OCI-LY7 (cell line): Measurements from ENCODE around the gene RAP1A. TPM values are rescaled to one million over a fixed set of nuclear protein-coding genes. Genes with fewer than 3 reads are reported as not detected.
A peak's percentile ranks its signal among the peaks of the same experiment; 100 is the strongest.

Experiments used
- BruUV-seq: library from RNA; stranded (reverse); fragments of 400-500 nt; replicated peaks from 2 replicates; lab custom pipeline; 2021; lab: Mats Ljungman, UMichigan
- CTCF ChIA-PET: fragments of 300-600 bp; sonication (Branson Sonifier 250); formaldehyde crosslinking; loops from one replicate; lab custom pipeline; 2022; ENCODE audit warnings: antibody characterized with exemption; ENCODE audit not compliant: unreplicated experiment; lab: Charles Lee
- POLR2A ChIA-PET: fragments of 300-600 bp; sonication (Branson Sonifier 250); formaldehyde crosslinking; loops from one replicate; lab custom pipeline; 2022; ENCODE audit warnings: antibody characterized with exemption; lab: Charles Lee
- DNase-seq: peaks from one replicate; pipeline ENCODE4 v3.0.0-alpha.2; 2015; ENCODE audit warnings: low spot score
- H2AFZ ChIP-seq: fragments of 200-600 bp; sonication (generic), shearing (Covaris generic); 2 replicates; pipeline ENCODE4 v1.6.1; 2014; ENCODE audit warnings: mild to moderate bottlenecking, antibody characterized with exemption, low read length, moderate library complexity
- H3K27ac ChIP-seq: fragments of 200-600 bp; sonication (generic); 2 replicates; pipeline ENCODE4 v1.5.1; 2014; ENCODE audit warnings: mixed run types, low read depth, mild to moderate bottlenecking, moderate library complexity, low read length, inconsistent platforms; ENCODE audit not compliant: poor library complexity, severe bottlenecking
- H3K36me3 ChIP-seq: fragments of 200-600 bp; sonication (generic); 2 replicates; pipeline ENCODE4 v1.6.1; 2014; ENCODE audit warnings: mild to moderate bottlenecking, antibody characterized with exemption, low read length, moderate library complexity, mixed read lengths; ENCODE audit not compliant: insufficient read depth
- H3K4me1 ChIP-seq: fragments of 200-600 bp; sonication (generic); 2 replicates; pipeline ENCODE4 v1.5.1; 2014; ENCODE audit warnings: mild to moderate bottlenecking, low read length; ENCODE audit not compliant: insufficient read depth, poor library complexity, severe bottlenecking
- H3K4me2 ChIP-seq: fragments of 200-600 bp; sonication (generic); 2 replicates; pipeline ENCODE4 v1.6.1; 2014; ENCODE audit warnings: mild to moderate bottlenecking, low read length
- H3K4me3 ChIP-seq: fragments of 200-600 bp; sonication (generic); 2 replicates; pipeline ENCODE4 v1.5.1; 2014; ENCODE audit warnings: mild to moderate bottlenecking, low read depth, low read length; ENCODE audit not compliant: poor library complexity, severe bottlenecking
- H3K79me2 ChIP-seq: fragments of 200-600 bp; sonication (generic); 2 replicates; pipeline ENCODE4 v1.6.1; 2016; ENCODE audit warnings: low read depth, mild to moderate bottlenecking, low read length, moderate library complexity, mixed read lengths; ENCODE audit not compliant: insufficient read depth
- H3K9me2 ChIP-seq: fragments of 200-600 bp; sonication (generic); 2 replicates; pipeline ENCODE4 v1.6.1; 2016; ENCODE audit warnings: mild to moderate bottlenecking, low read length, mixed read lengths; ENCODE audit not compliant: insufficient read depth
- H3K9me3 ChIP-seq: fragments of 200-600 bp; sonication (generic); 2 replicates; pipeline ENCODE4 v1.6.1; 2014; ENCODE audit warnings: mild to moderate bottlenecking, mixed run types, low read length, mixed read lengths
- H4K20me1 ChIP-seq: fragments of 200-600 bp; sonication (generic); 2 replicates; pipeline ENCODE4 v1.6.1; 2014; ENCODE audit warnings: mild to moderate bottlenecking, antibody characterized with exemption, low read length, moderate library complexity, mixed read lengths; ENCODE audit not compliant: insufficient read depth
- EZH2phosphoT487 ChIP-seq: fragments of 200-600 bp; sonication (generic); IDR thresholded peaks from 2 replicates; pipeline ENCODE4 v1.6.1; 2018; ENCODE audit warnings: low read depth, borderline replicate concordance, mild to moderate bottlenecking, mixed run types, antibody characterized with exemption, low read length, moderate library complexity, mixed read lengths
- intact Hi-C: fragments of 100-400 bp; cut with micrococcal nuclease; formaldehyde crosslinking; loops from one replicate; pipeline ENCODE4 v1.10.0; 2022; ENCODE audit not compliant: unreplicated experiment
- total RNA-seq, 2 experiments: library from RNA; depleted of rRNA in 1 of 2; stranded (reverse); fragments of >200 nt in 1 of 2; shearing (Covaris generic) in 1 of 2; gene quantifications; 2 replicates each; pipeline ENCODE4 v1.2.3, GENCODE V29; 2014 to 2022
- TF ChIP-seq, protein P1 (sequence below): fragments of 200-600 bp; sonication (generic); conservative IDR thresholded peaks from 2 replicates; pipeline ENCODE4 v1.5.1; 2014; ENCODE audit warnings: mild to moderate bottlenecking, antibody characterized with exemption, low read length, moderate library complexity, mixed read lengths

RAP1A gene
- total RNA-seq, 2 experiments from 2014 or later: 10.4 to 86.3 TPM

DNA sequence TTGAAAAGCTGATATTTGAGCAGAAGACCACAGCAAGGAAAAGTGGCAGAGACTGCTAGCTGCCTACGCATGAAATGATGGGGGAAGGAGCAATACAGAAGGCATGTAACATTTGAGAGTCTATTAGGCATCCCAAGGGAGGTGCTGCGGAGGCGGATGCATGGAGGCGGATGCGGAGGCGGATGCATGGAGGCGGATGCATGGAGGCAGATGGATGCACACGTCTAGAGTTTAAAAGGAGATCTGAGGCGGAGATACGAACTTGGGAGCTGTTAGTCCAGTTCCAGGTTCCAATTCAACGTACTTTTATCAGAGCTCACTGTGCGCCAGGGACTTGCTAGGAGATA lies 135.4 kb downstream of the RAP1A start:
- ChIA-PET POLR2A (interaction anchor here (0.6 to 4.3 kb wide), 10 partner anchors 13 to 306 kb away, joined by 3 to 18 read pairs (median 4); partner anchors contain the start of genes ADORA3, INKA2 and TMIGD3), CTCF (interaction anchor here (0.6 to 0.8 kb wide), 3 partner anchors 17 to 869 kb away, joined by 3 read pairs; no protein-coding TSS in a partner anchor)
- Histone ChIP-seq H3K27ac (peak overlapping the region; percentile 81), H3K4me3 (peak overlapping the region; percentile 83), H2AFZ (peak overlapping the region; percentile 59), H3K4me1 (peaks cover 65% of the 10 kb centered on the region), H3K79me2 (peaks cover 55% of the 10 kb centered on the region), H3K4me2 (peak overlapping the region; percentile 85), H3K9me3 (no peaks in the 10 kb centered on the region), H3K36me3 (peaks cover 29% of the 10 kb centered on the region), H4K20me1 (peaks cover 6% of the 10 kb centered on the region; the same call in 1 of the 2 replicates), H3K9me2 (no peaks in the 10 kb centered on the region)
- TF ChIP-seq, protein P1, sequence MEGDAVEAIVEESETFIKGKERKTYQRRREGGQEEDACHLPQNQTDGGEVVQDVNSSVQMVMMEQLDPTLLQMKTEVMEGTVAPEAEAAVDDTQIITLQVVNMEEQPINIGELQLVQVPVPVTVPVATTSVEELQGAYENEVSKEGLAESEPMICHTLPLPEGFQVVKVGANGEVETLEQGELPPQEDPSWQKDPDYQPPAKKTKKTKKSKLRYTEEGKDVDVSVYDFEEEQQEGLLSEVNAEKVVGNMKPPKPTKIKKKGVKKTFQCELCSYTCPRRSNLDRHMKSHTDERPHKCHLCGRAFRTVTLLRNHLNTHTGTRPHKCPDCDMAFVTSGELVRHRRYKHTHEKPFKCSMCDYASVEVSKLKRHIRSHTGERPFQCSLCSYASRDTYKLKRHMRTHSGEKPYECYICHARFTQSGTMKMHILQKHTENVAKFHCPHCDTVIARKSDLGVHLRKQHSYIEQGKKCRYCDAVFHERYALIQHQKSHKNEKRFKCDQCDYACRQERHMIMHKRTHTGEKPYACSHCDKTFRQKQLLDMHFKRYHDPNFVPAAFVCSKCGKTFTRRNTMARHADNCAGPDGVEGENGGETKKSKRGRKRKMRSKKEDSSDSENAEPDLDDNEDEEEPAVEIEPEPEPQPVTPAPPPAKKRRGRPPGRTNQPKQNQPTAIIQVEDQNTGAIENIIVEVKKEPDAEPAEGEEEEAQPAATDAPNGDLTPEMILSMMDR: no peak
- TF ChIP-seq EZH2phosphoT487: no peak
- peak; percentile 78 for DNase-seq
- TSS peak; percentile 81 for BruUV-seq
- intact Hi-C loops: loop anchor here (1.0 to 10.0 kb wide), 9 partner anchors 16 to 1120 kb away; partner anchors contain the start of gene INKA2

- Histone ChIP-seq H3K79me2 (peaks cover 58% of the 10 kb centered on the region), H3K27ac (peak within 1 kb of the TSS; percentile 81), H2AFZ (peak within 1 kb of the TSS; percentile 59), H3K9me2 (no peaks in the 10 kb centered on the region), H3K4me1 (peaks cover 59% of the 10 kb centered on the region), H3K9me3 (no peaks in the 10 kb centered on the region), H3K4me2 (peak within 1 kb of the TSS; percentile 85), H4K20me1 (peaks cover 6% of the 10 kb centered on the region; the same call in 1 of the 2 replicates), H3K4me3 (peak within 1 kb of the TSS; percentile 83), H3K36me3 (peaks cover 35% of the 10 kb centered on the region)
- BruUV-seq: no TSS peak
- peak; percentile 95 for DNase-seq
- ChIA-PET POLR2A (interaction anchor here (0.6 to 4.3 kb wide), 11 partner anchors 12 to 307 kb away, joined by 3 to 18 read pairs (median 4); partner anchors contain the start of genes ADORA3, INKA2 and TMIGD3), CTCF (no interaction called here)
- TF ChIP-seq EZH2phosphoT487: no peak
- TF ChIP-seq, protein P1: peak; percentile 94
- intact Hi-C loops: loop anchor here (1.0 to 10.0 kb wide), 9 partner anchors 16 to 1121 kb away; partner anchors contain the start of gene INKA2
Measured at GRCh38 chr1:111755331-111756123, 135.9 kb downstream of the RAP1A start, which contains the start of gene DDX20. TSS of gene DDX20 (plus strand) at chr1:111755901. CDS start at chr1:111755925, 24 bp downstream.
